SIG-M5 treated with dmso at 0.1 percent for 504 hours (cell line): Measurements from ENCODE around the gene C16orf54.
"Not testable (repeated sequence)": the region's sequence is repeated elsewhere in the genome, so short reads cannot be mapped to it uniquely, and the experiment has no call there.

Experiments
- DNase-seq: peaks from one replicate; lab custom pipeline; 2025; ENCODE audit not compliant: unreplicated experiment; lab: John Stamatoyannopoulos, UW

Gene C16orf54, protein sequence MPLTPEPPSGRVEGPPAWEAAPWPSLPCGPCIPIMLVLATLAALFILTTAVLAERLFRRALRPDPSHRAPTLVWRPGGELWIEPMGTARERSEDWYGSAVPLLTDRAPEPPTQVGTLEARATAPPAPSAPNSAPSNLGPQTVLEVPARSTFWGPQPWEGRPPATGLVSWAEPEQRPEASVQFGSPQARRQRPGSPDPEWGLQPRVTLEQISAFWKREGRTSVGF

GRCh38 chr16:29745853-29746345 lies at the start of gene C16orf54:
Gene C16orf54, minus strand, starts transcription at chr16:29745990. Its CDS starts 1,039 bp downstream, at chr16:29744951.
- DNase-seq = peak; percentile 94

DNA sequence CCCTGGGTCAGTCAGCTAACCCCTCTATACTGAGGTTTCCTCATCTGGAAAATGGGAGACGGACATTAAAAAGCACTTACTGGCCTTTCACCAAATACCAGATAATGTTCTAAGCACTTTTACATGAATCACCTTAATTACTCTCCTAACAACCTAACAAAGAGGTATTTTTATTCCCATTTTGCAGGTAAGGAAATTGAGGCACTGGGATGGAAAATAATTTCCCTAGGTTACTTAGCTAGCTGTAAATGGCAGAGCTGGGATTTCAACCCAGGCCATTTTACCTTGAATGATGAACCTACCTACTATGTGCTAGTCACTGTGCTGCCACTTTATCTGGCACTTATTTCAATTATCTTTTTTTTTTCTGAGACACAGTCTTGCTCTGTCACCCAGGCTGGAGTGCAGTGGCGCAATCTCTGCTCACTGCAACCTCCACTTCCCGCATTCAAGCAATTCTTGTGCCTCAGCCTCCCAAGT lies 48.5 kb upstream of the C16orf54 start:
- no peak for DNase-seq

DNA sequence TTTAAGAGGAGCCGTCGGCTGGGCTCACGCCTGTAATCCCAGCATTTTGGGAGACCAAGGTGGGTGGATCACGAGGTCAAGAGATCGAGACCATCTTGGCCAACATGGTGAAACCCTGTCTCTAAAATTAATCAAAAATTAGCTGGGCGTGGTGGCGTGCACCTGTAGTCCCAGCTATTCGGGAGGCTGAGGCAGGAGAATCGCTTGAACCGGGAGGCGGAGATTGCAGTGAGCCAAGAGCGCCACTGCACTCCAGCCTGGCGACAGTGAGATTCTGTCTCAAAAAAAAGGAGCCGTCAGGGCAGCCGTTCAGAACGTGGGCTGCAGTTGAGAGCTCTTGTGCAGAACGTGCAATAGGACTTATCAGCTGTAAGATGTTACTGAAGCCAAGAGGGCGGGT lies 47.4 kb upstream of the C16orf54 start:
- not testable (repeated sequence) for DNase-seq

DNA sequence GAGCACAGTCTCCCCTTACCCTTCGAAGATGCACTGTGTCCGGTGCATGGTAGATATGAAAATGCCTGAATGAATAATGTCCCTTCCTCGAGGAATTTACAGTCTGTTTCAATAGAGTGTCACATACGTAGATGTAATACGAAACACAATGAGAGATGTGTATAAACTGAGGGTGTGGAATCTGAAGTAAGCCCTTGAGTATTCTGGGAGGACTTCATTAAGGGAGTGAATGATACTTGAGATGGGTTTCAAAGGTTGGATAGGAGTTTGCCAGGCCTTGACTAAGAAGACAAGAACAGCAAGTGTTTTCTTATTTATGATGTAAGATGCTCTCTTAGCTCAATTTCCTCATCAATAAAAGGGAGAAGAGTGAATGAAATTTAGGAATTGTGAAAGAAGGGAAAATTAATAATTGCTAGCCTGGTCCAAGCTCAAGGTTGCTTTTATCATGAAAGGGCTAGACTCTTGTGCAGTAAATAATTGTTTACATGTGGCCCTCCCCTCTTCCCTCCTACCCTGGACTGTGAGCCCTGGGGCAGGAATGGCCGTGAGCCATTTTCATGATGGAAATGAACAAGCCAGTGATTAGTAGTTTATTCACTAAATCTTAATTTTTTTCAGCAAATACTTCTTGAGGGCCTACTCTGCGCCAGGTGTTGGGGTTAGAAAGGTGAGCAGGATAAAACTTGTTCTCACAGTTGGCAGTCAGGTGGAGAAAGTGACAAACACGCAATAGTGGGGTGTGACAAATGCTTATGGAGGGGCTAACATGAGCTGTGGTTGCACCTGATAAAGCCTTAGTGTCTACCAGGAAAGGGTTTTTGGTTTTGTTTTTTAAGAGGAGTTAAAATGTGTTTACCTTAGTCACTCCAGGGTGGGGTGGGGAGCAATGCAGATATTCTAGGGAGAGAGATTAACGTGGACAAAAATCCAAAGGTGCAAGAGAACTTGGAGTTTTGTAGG lies 46.3 kb upstream of the C16orf54 start:
- DNase-seq = no peak

- no peak for DNase-seq
Observed at GRCh38 chr16:29790949-29791844, 45.4 kb upstream of the C16orf54 start.

GRCh38 chr16:29790183-29790948 lies 44.6 kb upstream of the C16orf54 start, which contains the start of gene KIF22:
Gene KIF22, plus strand, starts transcription at chr16:29790751. Its CDS starts 9 bp downstream, at chr16:29790760.
- DNase-seq = peak; percentile 97

DNA sequence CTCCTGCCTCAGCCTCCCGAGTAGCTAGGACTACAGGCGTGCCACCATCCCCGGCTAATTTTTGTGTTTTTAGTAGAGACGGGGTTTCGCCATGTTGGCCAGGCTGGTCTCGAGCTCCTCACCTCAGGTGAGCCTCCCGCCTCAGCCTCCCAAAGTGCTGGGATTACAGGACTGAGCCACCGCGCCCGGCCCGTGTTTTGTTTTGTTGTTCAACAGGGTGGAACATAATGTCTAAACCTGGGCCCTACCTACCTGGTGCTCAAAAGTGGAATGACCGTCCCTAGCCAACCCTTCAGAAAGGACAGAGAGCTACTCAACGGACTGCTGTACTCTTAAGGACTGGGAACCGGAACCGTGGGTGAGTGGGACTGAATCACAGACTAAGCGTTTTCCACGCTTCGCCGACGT lies 44.0 kb upstream of the C16orf54 start:
- DNase-seq = no peak

DNA sequence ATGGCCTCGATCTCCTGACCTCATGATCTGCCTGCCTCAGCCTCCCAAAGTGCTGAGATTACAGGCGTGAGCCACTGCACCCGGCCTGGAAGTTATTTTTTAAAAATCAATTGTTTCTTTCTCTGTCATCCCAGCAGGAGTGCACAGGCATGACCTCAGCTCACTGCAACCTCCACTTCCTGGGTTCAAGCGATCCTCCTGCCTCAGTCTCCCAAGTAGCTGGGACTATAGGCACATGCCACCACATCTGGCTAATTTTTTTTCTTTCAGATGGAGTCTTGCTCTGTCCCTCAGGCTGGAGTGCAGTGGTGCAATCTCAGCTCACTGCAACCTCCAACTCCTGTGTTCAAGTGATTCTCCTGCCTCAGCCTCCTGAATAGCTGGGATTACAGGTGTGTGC lies 41.4 kb upstream of the C16orf54 start:
- DNase-seq = not testable (repeated sequence)

DNA sequence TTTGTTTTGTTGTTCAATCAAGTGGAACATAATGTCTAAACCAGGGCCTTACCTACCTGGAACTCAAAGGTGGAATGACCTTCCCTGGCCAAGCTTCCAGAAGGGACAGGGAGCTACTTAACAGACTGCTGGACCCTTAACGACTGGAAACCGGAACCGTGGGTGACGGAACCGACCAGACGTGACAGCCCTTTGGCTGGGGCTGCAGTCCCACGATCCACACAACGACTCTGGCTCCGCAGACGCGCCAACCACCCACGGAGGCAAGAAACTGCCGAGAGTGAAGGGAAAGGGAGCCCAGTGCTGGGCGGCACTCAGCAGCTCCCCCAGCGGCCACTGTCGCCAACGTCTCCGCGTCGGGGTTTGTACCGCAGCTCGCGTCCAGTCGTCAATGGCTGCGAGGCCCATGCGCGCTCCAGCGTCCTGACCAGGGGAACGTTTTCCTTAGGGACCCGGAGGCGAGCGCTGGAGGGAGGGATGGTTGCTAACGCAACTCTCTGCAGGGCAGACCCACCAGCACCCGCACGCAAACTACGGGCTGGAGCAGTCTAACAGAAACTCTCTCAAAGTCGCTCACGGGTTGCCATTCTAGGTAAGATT lies 39.2 kb upstream of the C16orf54 start:
- DNase-seq = no peak

GRCh38 chr16:29784157-29784556 lies 38.4 kb upstream of the C16orf54 start:
- DNase-seq = no peak

DNA sequence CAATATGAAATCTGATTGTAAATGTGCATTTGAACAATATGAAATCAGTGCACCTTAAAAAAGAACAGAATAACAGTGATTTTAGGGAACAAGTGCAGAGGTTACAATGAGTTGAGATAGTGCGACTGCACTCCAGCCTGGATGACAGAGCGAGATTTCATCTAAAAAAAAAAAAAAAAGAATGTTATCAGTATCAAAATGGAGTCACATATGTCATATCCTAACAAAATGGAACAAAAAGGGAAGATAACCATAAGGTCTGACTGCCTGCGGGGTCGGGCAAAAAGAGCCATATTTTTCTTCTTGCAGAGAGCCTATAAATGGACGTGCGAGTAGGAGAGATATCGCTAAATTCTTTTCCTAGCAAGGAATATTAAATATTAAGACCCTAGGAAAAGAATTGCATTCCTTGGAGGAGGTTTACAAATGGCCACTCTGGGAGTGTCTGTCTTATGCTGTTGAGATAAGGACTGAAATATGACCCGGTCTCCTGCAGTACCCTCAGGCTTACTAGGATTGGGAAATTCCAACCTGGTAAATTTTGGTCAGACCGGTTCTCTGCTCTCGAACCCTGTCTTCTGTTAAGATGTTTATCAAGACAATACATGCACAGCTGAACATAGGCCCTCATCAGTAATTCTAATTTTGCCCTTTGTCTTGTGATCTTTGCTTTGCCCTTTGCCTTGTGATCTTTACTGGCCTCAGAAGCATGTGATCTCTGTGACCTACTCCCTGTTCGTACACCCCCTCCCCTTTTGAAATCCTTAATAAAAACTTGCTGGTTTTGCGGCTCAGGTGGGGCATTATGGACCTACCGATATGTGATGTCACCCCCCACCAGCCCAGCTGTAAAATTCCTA lies 37.5 kb upstream of the C16orf54 start:
- not testable (repeated sequence) for DNase-seq

GRCh38 chr16:29779474-29779873 lies 33.7 kb upstream of the C16orf54 start:
- DNase-seq = no peak

GRCh38 chr16:29777576-29778350 lies 32.0 kb upstream of the C16orf54 start, which contains the start of gene ZG16:
Gene ZG16, plus strand, starts transcription at chr16:29778256. Its CDS starts 1,011 bp downstream, at chr16:29779267.
- no peak for DNase-seq

GRCh38 chr16:29775742-29776408 lies 30.1 kb upstream of the C16orf54 start:
- DNase-seq = no peak

- no peak for DNase-seq
Observed at GRCh38 chr16:29774730-29775129, 28.9 kb upstream of the C16orf54 start.

- DNase-seq = not testable (repeated sequence)
Observed at GRCh38 chr16:29772330-29772729, 26.5 kb upstream of the C16orf54 start.

DNA sequence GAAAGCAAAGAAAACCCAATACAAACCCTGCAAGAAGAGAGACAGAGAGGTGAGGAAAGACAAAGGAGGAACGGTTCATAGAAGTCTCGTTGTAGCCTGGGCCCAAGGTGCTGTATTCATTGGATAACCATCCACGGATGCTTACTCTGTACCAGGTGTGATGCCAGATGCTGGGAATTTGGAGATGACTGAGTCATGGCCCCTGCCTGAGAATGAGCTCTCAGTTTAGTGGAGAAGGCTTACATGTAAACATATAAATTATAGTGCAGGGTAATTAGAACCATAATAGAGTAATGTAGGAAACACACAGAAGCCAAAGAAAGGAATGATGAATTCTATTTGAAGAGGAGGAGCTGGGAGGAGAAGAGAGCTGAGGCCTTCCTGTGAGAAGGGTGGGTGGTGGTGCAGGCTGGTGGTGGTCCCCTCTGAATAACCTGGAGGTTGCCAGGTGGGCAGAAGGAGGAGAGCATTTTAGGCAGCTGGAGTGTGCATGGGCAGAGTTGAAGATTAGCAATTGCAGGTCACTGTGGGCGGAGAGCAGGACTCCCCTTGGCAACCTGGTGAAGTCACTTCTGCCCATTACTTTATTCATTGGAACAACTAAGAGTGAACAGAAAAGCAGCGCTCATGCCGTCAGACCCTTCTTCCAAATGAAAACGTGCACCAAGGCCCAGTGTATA lies 24.6 kb upstream of the C16orf54 start:
- no peak for DNase-seq
